Activated CD8-positive, alpha-beta memory T cell treated with anti-CD3 and anti-CD28 coated beads, Interleukin-2, amount 10 ng/mL, durations not matched to agents 7 days and 5 days (primary cell): ENCODE data around the gene RBFOX1. TPM values are rescaled to one million over a fixed set of nuclear protein-coding genes. Genes with fewer than 3 reads are reported as not detected.
"Not testable (repeated sequence)": the region's sequence is repeated elsewhere in the genome, so short reads cannot be mapped to it uniquely, and the experiment has no call there.

Source experiments
- ATAC-seq: fragments of 150-1000 bp; cut with Tn5 transposase; one replicate; pipeline ENCODE4 v1.10.0; 2021; ENCODE audit warnings: moderate library complexity
- CTCF ChIA-PET: fragments of 350-600 bp; sonication (Branson Sonifier 250); formaldehyde crosslinking; loops from one replicate; lab custom pipeline; 2021; ENCODE audit warnings: antibody characterized with exemption; lab: Charles Lee
- DNase-seq: peaks from one replicate; pipeline ENCODE4 v3.0.0-alpha.2; 2020
- H3K27ac Mint-ChIP-seq: one replicate; pipeline ENCODE4 v1.8.0; 2021; ENCODE audit warnings: mild to moderate bottlenecking, mixed read lengths
- H3K27me3 Mint-ChIP-seq: one replicate; pipeline ENCODE4 v1.8.0; 2021; ENCODE audit warnings: mixed read lengths
- H3K36me3 Mint-ChIP-seq: one replicate; pipeline ENCODE4 v1.8.0; 2021; ENCODE audit warnings: mild to moderate bottlenecking, mixed read lengths
- H3K4me1 Mint-ChIP-seq: one replicate; pipeline ENCODE4 v1.8.0; 2021; ENCODE audit warnings: mixed read lengths
- H3K4me3 Mint-ChIP-seq: one replicate; pipeline ENCODE4 v1.8.0; 2021; ENCODE audit warnings: mild to moderate bottlenecking, moderate library complexity, mixed read lengths
- H3K9me3 Mint-ChIP-seq: one replicate; pipeline ENCODE4 v1.8.0; 2022; ENCODE audit warnings: low read depth, mixed read lengths
- total RNA-seq, 2 experiments: library from RNA; stranded (reverse); gene quantifications; one replicate each; pipeline ENCODE4 v1.2.3, GENCODE V29; 2021

The RBFOX1 gene
- total RNA-seq, 2 experiments from 2014 or later = not detected

DNA sequence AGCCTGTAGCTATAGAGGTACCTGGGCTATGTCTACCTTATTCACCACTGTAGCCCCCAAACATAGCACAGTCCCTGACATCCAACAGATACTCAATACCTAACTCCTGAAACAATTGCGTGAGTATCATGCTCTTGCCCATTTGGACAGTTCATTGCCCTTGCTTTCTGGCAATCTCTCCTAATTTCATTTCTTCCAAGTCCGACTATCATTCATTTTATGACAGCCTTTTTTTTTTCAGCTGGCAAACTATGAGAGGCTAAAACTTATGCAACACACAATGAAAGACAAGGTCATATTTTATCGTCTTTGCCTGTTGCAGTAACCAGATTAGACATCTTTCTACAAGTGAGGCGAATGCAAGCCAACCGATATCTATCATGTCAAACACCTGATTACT lies 169.2 kb downstream of the RBFOX1 start:
- ATAC-seq = no peak
- H3K4me1 Mint-ChIP-seq = no peaks in the 10 kb centered on the region
- no peak overlapping the region for H3K4me3 Mint-ChIP-seq
- H3K36me3 Mint-ChIP-seq = no peaks in the 10 kb centered on the region
- H3K9me3 Mint-ChIP-seq = peaks cover 2% of the 10 kb centered on the region
- CTCF ChIA-PET = no interaction called here
- H3K27me3 Mint-ChIP-seq = no peaks in the 10 kb centered on the region
- no peak overlapping the region for H3K27ac Mint-ChIP-seq
- DNase-seq = no peak

- H3K27me3 Mint-ChIP-seq, H3K27ac Mint-ChIP-seq, H3K4me3 Mint-ChIP-seq, H3K9me3 Mint-ChIP-seq, H3K36me3 Mint-ChIP-seq, CTCF ChIA-PET, DNase-seq, ATAC-seq, H3K4me1 Mint-ChIP-seq: not testable (repeated sequence)
These were observed 170.0 kb downstream of the RBFOX1 start for GRCh38 chr16:7502591-7503157.

DNA sequence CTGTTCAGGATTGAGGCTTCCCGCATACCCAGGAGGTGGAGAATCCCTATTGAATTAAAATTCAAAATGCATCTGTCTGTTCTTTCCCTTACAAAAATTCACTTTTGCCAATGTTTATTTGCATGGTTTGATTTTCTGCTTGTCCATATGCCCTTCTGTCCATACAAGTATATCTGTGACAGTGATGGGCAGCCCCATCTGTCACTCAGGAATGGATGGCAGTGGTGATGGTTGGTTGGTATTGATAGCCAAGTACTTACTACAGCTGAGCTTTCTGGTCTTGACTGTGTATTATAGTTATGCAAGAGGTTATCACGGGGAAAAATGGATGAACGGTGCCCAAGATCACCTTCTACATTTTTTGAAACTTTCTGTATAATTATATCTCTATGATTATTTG lies 171.0 kb downstream of the RBFOX1 start:
- no peaks in the 10 kb centered on the region for H3K36me3 Mint-ChIP-seq
- H3K4me1 Mint-ChIP-seq = no peaks in the 10 kb centered on the region
- H3K27me3 Mint-ChIP-seq = no peaks in the 10 kb centered on the region
- CTCF ChIA-PET = no interaction called here
- DNase-seq = no peak
- ATAC-seq = no peak
- no peak overlapping the region for H3K4me3 Mint-ChIP-seq
- H3K9me3 Mint-ChIP-seq = peaks cover 2% of the 10 kb centered on the region
- no peak overlapping the region for H3K27ac Mint-ChIP-seq

DNA sequence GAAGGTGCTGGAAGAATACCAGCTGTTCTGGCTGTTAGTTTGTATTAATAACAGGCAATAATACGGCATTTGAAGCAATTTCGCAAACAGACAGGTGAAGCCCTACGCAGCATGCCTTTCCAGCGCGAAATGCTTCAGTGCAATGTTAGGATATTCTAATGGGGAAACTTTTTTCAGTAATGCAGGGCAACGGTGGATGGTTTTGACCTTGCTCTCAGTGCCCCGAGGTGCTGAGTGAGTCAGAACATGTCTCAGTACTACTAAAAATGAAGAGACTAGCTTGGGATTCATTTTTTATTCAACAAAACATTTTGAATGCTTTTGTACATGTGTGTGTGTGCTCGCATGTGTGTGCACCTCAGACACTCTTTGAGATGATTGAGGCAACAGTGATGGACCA lies 172.2 kb downstream of the RBFOX1 start:
- Mint-ChIP-seq H3K9me3 (peaks cover 5% of the 10 kb centered on the region), H3K27me3 (no peaks in the 10 kb centered on the region), H3K36me3 (no peaks in the 10 kb centered on the region), H3K27ac (no peak overlapping the region), H3K4me1 (no peaks in the 10 kb centered on the region), H3K4me3 (no peak overlapping the region)
- no peak for DNase-seq
- no peak for ATAC-seq
- CTCF ChIA-PET = interaction anchor here (0.7 kb wide), 1 partner anchor 139 kb away, joined by 3 read pairs; no protein-coding TSS in a partner anchor

DNA sequence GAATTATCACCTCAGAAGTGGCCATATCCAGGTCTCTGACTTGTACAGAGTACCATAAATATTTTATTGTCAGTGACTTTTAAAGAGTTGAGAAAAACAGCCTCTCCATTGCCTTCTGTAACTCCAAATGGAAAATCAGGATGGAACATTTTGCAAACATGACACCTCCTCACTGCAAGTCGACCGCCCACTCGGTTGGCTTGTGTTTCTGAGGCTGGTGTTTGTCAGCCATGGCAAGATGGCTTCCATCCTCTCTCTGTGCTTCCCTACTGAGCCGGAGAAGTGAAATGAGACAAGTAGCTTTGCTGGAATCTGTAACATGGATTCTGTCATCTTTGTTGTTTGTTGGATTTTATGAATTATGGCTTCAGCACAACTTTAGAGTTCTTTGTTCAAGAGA lies 172.8 kb downstream of the RBFOX1 start:
- H3K27ac Mint-ChIP-seq = no peak overlapping the region
- no peak for ATAC-seq

GRCh38 chr16:7506363-7506762 lies 173.7 kb downstream of the RBFOX1 start:
- Mint-ChIP-seq H3K36me3 (no peaks in the 10 kb centered on the region), H3K4me3 (no peak overlapping the region), H3K27ac (no peak overlapping the region), H3K9me3 (peaks cover 11% of the 10 kb centered on the region), H3K4me1 (no peaks in the 10 kb centered on the region), H3K27me3 (no peaks in the 10 kb centered on the region)
- ATAC-seq = no peak
- CTCF ChIA-PET = no interaction called here
- DNase-seq = no peak

More for the DNA sequence above, 172.8 kb downstream of the RBFOX1 start:
- Mint-ChIP-seq H3K4me1 (no peaks in the 10 kb centered on the region), H3K36me3 (no peaks in the 10 kb centered on the region), H3K27me3 (no peaks in the 10 kb centered on the region), H3K9me3 (peaks cover 11% of the 10 kb centered on the region), H3K4me3 (no peak overlapping the region)
- no peak for DNase-seq
- CTCF ChIA-PET = no interaction called here

DNA sequence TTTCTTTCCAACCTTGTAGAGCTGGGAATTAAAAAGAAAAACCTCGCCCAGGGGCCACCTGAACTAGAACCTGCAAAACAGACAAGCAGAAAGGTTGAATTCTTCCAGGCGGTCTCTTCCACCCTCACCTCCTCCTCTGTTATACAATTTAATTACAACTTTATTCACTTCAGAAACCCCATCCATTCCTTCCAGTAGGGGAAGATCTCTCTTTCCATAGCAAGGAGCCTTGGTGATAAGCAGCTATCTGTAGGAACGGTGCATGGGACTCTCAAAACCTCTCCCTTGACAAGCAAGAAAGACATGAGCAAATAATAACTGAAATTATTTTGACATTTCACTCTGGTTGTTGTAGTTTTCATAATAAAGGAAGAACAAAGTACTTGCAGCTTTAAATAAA lies 176.0 kb downstream of the RBFOX1 start:
- no peak overlapping the region for H3K4me3 Mint-ChIP-seq

DNA sequence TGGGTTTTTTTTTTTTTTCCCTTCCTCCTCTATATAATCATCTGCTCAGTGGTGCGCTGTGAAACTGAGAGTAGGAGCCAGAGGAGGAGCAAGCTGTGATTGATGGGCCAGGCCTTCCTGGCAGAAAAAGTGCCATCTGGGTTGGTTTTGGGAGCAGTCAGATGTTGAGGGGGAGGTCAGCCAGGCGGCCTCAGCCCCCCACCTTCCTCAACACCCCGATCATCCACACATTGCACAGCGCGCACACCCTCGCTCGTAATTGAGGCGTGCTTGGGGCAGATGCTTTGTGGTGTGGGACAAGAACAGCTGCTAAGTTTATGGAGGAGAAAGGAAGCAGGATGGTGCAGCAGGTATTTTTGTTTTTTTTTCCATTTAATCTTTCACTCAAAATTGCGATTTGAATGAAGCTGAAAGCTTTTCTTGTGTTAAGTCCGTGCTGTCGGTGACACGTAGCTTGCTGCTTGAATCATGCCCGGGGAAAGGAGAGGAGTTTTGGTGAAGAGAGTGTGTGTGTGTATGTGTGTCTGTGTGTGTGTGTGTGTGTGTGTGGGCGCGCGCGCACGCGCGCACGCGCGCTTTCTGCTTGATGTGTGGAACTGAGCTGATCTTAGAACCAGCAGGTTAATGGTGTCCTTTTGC lies 177.4 kb downstream of the RBFOX1 start:
- H3K27ac Mint-ChIP-seq = no peak overlapping the region
- CTCF ChIA-PET = no interaction called here
- DNase-seq = no peak
- peaks cover 14% of the 10 kb centered on the region for H3K9me3 Mint-ChIP-seq
- H3K36me3 Mint-ChIP-seq = no peaks in the 10 kb centered on the region
- ATAC-seq = no peak
- no peaks in the 10 kb centered on the region for H3K4me1 Mint-ChIP-seq
- H3K27me3 Mint-ChIP-seq = no peaks in the 10 kb centered on the region
- H3K4me3 Mint-ChIP-seq = no peak overlapping the region

More for the DNA sequence above, 176.0 kb downstream of the RBFOX1 start:
- Mint-ChIP-seq H3K27ac (no peak overlapping the region), H3K27me3 (no peaks in the 10 kb centered on the region), H3K36me3 (no peaks in the 10 kb centered on the region), H3K9me3 (peaks cover 10% of the 10 kb centered on the region), H3K4me1 (no peaks in the 10 kb centered on the region)
- no peak for DNase-seq
- CTCF ChIA-PET = no interaction called here
- no peak for ATAC-seq

- no peaks in the 10 kb centered on the region for H3K27me3 Mint-ChIP-seq
- peaks cover 14% of the 10 kb centered on the region for H3K9me3 Mint-ChIP-seq
- H3K4me1 Mint-ChIP-seq = no peaks in the 10 kb centered on the region
- H3K27ac Mint-ChIP-seq = no peak overlapping the region
- DNase-seq (no peak), ATAC-seq (no peak)
- CTCF ChIA-PET = no interaction called here
- no peak overlapping the region for H3K4me3 Mint-ChIP-seq
- H3K36me3 Mint-ChIP-seq = no peaks in the 10 kb centered on the region
These were observed 179.1 kb downstream of the RBFOX1 start for GRCh38 chr16:7511549-7512260.

- no peaks in the 10 kb centered on the region for H3K36me3 Mint-ChIP-seq
- no peaks in the 10 kb centered on the region for H3K27me3 Mint-ChIP-seq
- DNase-seq (no peak), ATAC-seq (no peak)
- peaks cover 17% of the 10 kb centered on the region for H3K9me3 Mint-ChIP-seq
- H3K4me1 Mint-ChIP-seq = no peaks in the 10 kb centered on the region
- H3K4me3 Mint-ChIP-seq = no peak overlapping the region
- H3K27ac Mint-ChIP-seq = no peak overlapping the region
- CTCF ChIA-PET = no interaction called here
These were observed 179.9 kb downstream of the RBFOX1 start for GRCh38 chr16:7512503-7512902.

DNA sequence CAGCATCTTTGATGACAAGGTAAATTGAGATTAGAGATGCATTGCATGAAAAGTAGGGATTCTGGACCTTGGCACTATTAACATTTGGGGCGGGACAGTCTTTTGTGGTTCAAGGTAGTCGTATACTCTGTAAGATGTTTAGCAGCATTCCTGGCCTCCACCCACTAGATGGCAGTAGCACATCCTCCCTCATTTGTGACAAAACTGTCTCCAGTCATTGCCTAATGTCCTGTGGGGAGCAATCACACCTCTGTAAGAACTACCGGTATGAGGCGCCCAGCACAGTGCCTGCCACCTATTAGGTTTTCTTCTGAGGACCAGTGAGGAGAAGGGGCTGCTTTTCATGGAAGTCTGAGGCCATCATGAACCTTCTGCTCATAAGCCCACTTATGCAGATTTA lies 180.8 kb downstream of the RBFOX1 start:
- Mint-ChIP-seq H3K4me3 (no peak overlapping the region), H3K4me1 (no peaks in the 10 kb centered on the region), H3K36me3 (no peaks in the 10 kb centered on the region), H3K9me3 (peaks cover 17% of the 10 kb centered on the region), H3K27me3 (no peaks in the 10 kb centered on the region), H3K27ac (no peak overlapping the region)
- ATAC-seq = no peak
- no peak for DNase-seq
- CTCF ChIA-PET = no interaction called here

- Mint-ChIP-seq H3K4me3 (no peak overlapping the region), H3K27me3 (no peaks in the 10 kb centered on the region), H3K9me3 (peaks cover 8% of the 10 kb centered on the region), H3K27ac (no peak overlapping the region), H3K4me1 (no peaks in the 10 kb centered on the region), H3K36me3 (no peaks in the 10 kb centered on the region)
- DNase-seq (no peak), ATAC-seq (no peak)
- CTCF ChIA-PET = no interaction called here
These were observed 182.9 kb downstream of the RBFOX1 start for GRCh38 chr16:7515543-7515942.

- CTCF ChIA-PET = no interaction called here
- H3K9me3 Mint-ChIP-seq = peaks cover 13% of the 10 kb centered on the region
- H3K27me3 Mint-ChIP-seq = no peaks in the 10 kb centered on the region
These were observed 184.9 kb downstream of the RBFOX1 start for GRCh38 chr16:7517496-7517895.

GRCh38 chr16:7518158-7518557 lies 185.5 kb downstream of the RBFOX1 start:
- no peaks in the 10 kb centered on the region for H3K27me3 Mint-ChIP-seq
- DNase-seq (no peak), ATAC-seq (no peak)
- H3K4me3 Mint-ChIP-seq = no peak overlapping the region
- H3K4me1 Mint-ChIP-seq = no peaks in the 10 kb centered on the region
- H3K27ac Mint-ChIP-seq = no peak overlapping the region
- CTCF ChIA-PET = no interaction called here
- H3K36me3 Mint-ChIP-seq = no peaks in the 10 kb centered on the region
- peaks cover 13% of the 10 kb centered on the region for H3K9me3 Mint-ChIP-seq

More at GRCh38 chr16:7517496-7517895, 184.9 kb downstream of the RBFOX1 start:
- Mint-ChIP-seq H3K4me3 (no peak overlapping the region), H3K27ac (no peak overlapping the region), H3K4me1 (no peaks in the 10 kb centered on the region), H3K36me3 (no peaks in the 10 kb centered on the region)
- no peak for DNase-seq
- ATAC-seq = no peak
